ENCODE measurements around the gene CCL26. TPM values are rescaled to one million over a fixed set of nuclear protein-coding genes. Genes with fewer than 3 reads are reported as not detected.

Gene CCL26
- total and polyA plus RNA-seq, 9 of the 15 experiments (the other 6 are each of a cell fraction or from before 2014, with no cell fraction given) = 2.3 to 26.8 (median 8.4) TPM

DNA sequence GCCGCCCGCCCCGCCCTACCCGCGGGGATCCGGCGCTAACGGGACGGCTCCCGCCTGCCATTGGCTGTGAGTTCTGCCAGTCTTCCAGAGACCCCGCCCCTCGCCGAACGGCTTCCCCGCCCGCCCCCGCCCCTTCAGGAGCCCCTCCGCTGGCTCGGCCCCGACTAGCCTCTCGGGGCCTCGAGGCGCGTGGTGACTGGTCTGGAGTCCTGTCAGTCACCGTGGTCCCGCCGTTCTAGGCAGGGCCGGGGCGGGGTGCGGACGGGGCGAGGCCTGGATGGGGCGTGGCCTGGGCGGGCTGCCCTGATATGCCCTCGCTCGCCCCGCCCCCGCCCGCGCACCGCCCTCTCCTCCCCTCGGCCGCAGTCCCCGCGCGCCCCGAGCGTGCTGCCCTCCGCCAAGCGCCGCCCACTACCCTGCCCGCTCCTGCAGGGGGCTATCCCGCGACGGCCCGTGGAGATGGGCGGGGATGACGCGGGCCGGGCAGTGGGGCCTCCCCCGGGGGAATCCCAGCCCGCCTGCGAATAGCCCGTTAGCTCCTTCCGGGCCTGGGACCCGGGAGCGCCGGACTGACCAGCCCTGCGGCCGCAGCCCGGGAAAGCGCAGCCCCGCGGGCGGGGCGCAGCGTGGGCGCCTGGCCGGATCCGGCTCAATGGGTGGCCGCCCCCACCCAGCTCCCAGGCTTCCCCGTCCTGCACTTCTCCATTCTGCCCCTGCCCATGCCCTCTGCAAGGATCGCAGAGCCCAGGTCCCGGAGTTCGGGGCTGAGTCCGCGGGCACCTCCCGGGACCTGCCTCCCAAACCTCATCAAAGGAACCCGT is 32.8 kb downstream of the CCL26 start (continued):
- TF ChIP-seq TBL1XR1 (IDR thresholded peaks at IDR 0.05; ENCODE audit: low read length in 2 of 2) (peak in 1 of 2 experiments; percentile 9; a peak in 1 of 4 replicates), KDM5B (IDR thresholded peaks at IDR 0.05; ENCODE audit: insufficient replicate concordance, low read depth, low read length) (peak; percentile 61), HMGN3 (IDR thresholded peaks at IDR 0.05; ENCODE audit: borderline replicate concordance, extremely low read depth, insufficient read length, low read depth, low read length) (peak; percentile 94), MTA3 (IDR thresholded peaks at IDR 0.05; ENCODE audit: borderline replicate concordance) (peak; percentile 94), RFX7 (CRISPR knock-in tag; IDR thresholded peaks at IDR 0.05) (no peak), TOE1 (IDR thresholded peaks at IDR 0.05; ENCODE audit: borderline replicate concordance) (peak; percentile 34; the same call in 1 of the 2 replicates), TOE1 (CRISPR knock-in tag; IDR thresholded peaks at IDR 0.05; ENCODE audit: borderline replicate concordance, low read depth) (no peak), TCF7 (IDR thresholded peaks at IDR 0.05; ENCODE audit: borderline replicate concordance) (0 out of 2 replicates have a peak, but pooled peaks have one; percentile 16), POLR2G (IDR thresholded peaks at IDR 0.05; ENCODE audit: low read depth, low read length) (peak; percentile 87), EP400 (IDR thresholded peaks at IDR 0.05) (peak; percentile 61; the same call in 1 of the 2 replicates), EGR1 (conservative IDR thresholded peaks at IDR 0.05) (peak; percentile 92), USF1 (CRISPR knock-in tag; IDR thresholded peaks at IDR 0.05) (no peak), SOX6 (IDR thresholded peaks at IDR 0.05) (peak; percentile 37; the same call in 1 of the 2 replicates), SUPT5H (IDR thresholded peaks at IDR 0.05) (peak; percentile 43), ZNF785 (CRISPR knock-in tag; IDR thresholded peaks at IDR 0.05) (no peak), NRF1 (conservative IDR thresholded peaks at IDR 0.05 in 1 of 2, IDR thresholded peaks at IDR 0.05 in 1 of 2) (peak; percentile 80 to 81), SAP30 (IDR thresholded peaks at IDR 0.05; ENCODE audit: borderline replicate concordance, insufficient read depth, low read depth, low read length, poor library complexity, severe bottlenecking) (peak; percentile 58), E2F3 (CRISPR knock-in tag; IDR thresholded peaks at IDR 0.05) (peak; percentile 90), GABPA (tag; conservative IDR thresholded peaks at IDR 0.05; ENCODE audit: low read depth) (peak; percentile 76), ZBTB17 (CRISPR knock-in tag; IDR thresholded peaks at IDR 0.05) (0 out of 2 replicates have a peak, but pooled peaks have one; percentile 30), POU5F1 (IDR thresholded peaks at IDR 0.05; ENCODE audit: borderline replicate concordance, low read depth, low read length, partially characterized antibody) (no peak), MTA1 (IDR thresholded peaks at IDR 0.05; ENCODE audit: borderline replicate concordance) (peak; percentile 37; the same call in 1 of the 2 replicates)
- TF ChIP-seq, protein P1, sequence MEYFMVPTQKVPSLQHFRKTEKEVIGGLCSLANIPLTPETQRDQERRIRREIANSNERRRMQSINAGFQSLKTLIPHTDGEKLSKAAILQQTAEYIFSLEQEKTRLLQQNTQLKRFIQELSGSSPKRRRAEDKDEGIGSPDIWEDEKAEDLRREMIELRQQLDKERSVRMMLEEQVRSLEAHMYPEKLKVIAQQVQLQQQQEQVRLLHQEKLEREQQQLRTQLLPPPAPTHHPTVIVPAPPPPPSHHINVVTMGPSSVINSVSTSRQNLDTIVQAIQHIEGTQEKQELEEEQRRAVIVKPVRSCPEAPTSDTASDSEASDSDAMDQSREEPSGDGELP (CRISPR knock-in tag; IDR thresholded peaks at IDR 0.05; ENCODE audit: borderline replicate concordance) = peak; percentile 17; the same call in 1 of the 2 replicates
- TF ChIP-seq, protein P2, sequence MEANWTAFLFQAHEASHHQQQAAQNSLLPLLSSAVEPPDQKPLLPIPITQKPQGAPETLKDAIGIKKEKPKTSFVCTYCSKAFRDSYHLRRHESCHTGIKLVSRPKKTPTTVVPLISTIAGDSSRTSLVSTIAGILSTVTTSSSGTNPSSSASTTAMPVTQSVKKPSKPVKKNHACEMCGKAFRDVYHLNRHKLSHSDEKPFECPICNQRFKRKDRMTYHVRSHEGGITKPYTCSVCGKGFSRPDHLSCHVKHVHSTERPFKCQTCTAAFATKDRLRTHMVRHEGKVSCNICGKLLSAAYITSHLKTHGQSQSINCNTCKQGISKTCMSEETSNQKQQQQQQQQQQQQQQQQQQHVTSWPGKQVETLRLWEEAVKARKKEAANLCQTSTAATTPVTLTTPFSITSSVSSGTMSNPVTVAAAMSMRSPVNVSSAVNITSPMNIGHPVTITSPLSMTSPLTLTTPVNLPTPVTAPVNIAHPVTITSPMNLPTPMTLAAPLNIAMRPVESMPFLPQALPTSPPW (CRISPR knock-in tag; IDR thresholded peaks at IDR 0.05) = peak; percentile 97
